ENCODE results near the gene SOX1.

SOX1 gene

GRCh38 chr13:112067116-112067741, at the start of gene SOX1:
Gene SOX1, plus strand, starts transcription at chr13:112067149. Its CDS starts 510 bp downstream, at chr13:112067659.
- no peak for DNase-seq

- DNase-seq: no peak
Measured at GRCh38 chr13:112024577-112024976, 42.4 kb upstream of the SOX1 start.

- no peak for DNase-seq
Measured at GRCh38 chr13:112027250-112027649, 39.7 kb upstream of the SOX1 start.

- DNase-seq: no peak
Measured at GRCh38 chr13:112028481-112028880, 38.5 kb upstream of the SOX1 start.

GRCh38 chr13:112029143-112029542, 37.8 kb upstream of the SOX1 start:
- no peak for DNase-seq

GRCh38 chr13:112032186-112032993, 34.6 kb upstream of the SOX1 start:
- peak; percentile 4 for DNase-seq

GRCh38 chr13:112034231-112034630, 32.7 kb upstream of the SOX1 start:
- no peak for DNase-seq

GRCh38 chr13:112034846-112035245, 32.1 kb upstream of the SOX1 start:
- DNase-seq: no peak

- no peak for DNase-seq
Measured at GRCh38 chr13:112042496-112042895, 24.5 kb upstream of the SOX1 start.

GRCh38 chr13:112052213-112052612, 14.7 kb upstream of the SOX1 start:
- DNase-seq: no peak

- DNase-seq: no peak
Measured at GRCh38 chr13:112053167-112053743, 13.7 kb upstream of the SOX1 start.

GRCh38 chr13:112053744-112054615, 13.0 kb upstream of the SOX1 start:
- DNase-seq: no peak

- no peak for DNase-seq
Measured at GRCh38 chr13:112054616-112055015, 12.3 kb upstream of the SOX1 start.

- no peak for DNase-seq
Measured at GRCh38 chr13:112055036-112055914, 11.7 kb upstream of the SOX1 start.

GRCh38 chr13:112055915-112056269, 11.1 kb upstream of the SOX1 start:
- DNase-seq: no peak

- peak; percentile 38 for DNase-seq
Measured at GRCh38 chr13:112056284-112056727, 10.6 kb upstream of the SOX1 start.

GRCh38 chr13:112056739-112057438, 10.1 kb upstream of the SOX1 start:
- peak; percentile 30 for DNase-seq

- DNase-seq: no peak
Measured at GRCh38 chr13:112057439-112057735, 9.6 kb upstream of the SOX1 start.

GRCh38 chr13:112057736-112058518, 9.0 kb upstream of the SOX1 start:
- DNase-seq: peak; percentile 58

GRCh38 chr13:112058519-112058873, 8.5 kb upstream of the SOX1 start:
- DNase-seq: no peak

GRCh38 chr13:112058941-112059340, 8.0 kb upstream of the SOX1 start:
- no peak for DNase-seq
